Cardiac muscle cell (in vitro differentiated cells and primary cell): ENCODE measurements around the gene LZIC. TPM values are rescaled to one million over a fixed set of nuclear protein-coding genes. Genes with fewer than 3 reads are reported as not detected.

ENCODE experiments used
- DNase-seq, 2 donors: peaks; one replicate each; pipeline versions ENCODE4 v3.0.0 to v3.0.0-alpha.2; 2010 to 2017; ENCODE audit warnings: low read depth in 1 of 2, low spot score in 1 of 2
- H3K27ac ChIP-seq: fragments of 200-600 bp; sonication (generic); 2 replicates; pipeline ENCODE4 v1.5.1; 2016
- H3K27me3 ChIP-seq: fragments of 200-600 bp; sonication (generic); 2 replicates; pipeline ENCODE4 v1.6.0; 2016; ENCODE audit warnings: control low read depth
- H3K36me3 ChIP-seq: fragments of 200-600 bp; sonication (generic); 2 replicates; pipeline ENCODE4 v1.5.1; 2016; ENCODE audit warnings: control low read depth
- H3K4me1 ChIP-seq: fragments of 200-600 bp; sonication (generic); 2 replicates; pipeline ENCODE4 v1.8.1; 2017; ENCODE audit warnings: low read depth, mild to moderate bottlenecking, mixed run types
- H3K4me3 ChIP-seq: fragments of 200-600 bp; sonication (generic); 2 replicates; pipeline ENCODE4 v1.5.1; 2016; ENCODE audit warnings: mild to moderate bottlenecking
- H3K9me3 ChIP-seq: fragments of 200-600 bp; sonication (generic); 2 replicates; pipeline ENCODE4 v1.5.1; 2017; ENCODE audit warnings: low read depth, mild to moderate bottlenecking, control low read depth
- CTCF ChIP-seq: IDR thresholded peaks from 2 replicates; pipeline ENCODE4 v1.5.1; 2012; ENCODE audit warnings: low read depth, mild to moderate bottlenecking, low read length
- polyA plus RNA-seq: library from polyadenylated mRNA; unstranded; fragments of >200 nt; fragmentation: Nextera tagmentation; extraction: Ambion mirVana; gene quantifications from 2 replicates; pipeline ENCODE4 v1.2.1, GENCODE V29; 2016
- total RNA-seq: library from RNA; depleted of rRNA; stranded (reverse); fragments of >200 nt; gene quantifications from 2 replicates; pipeline ENCODE4 v1.2.3, GENCODE V29; 2016

Gene LZIC
- total and polyA plus RNA-seq, 2 experiments from 2014 or later, result 34.2 to 35.4 TPM

- peak overlapping the region; percentile 90 for H3K27ac ChIP-seq
- peak; percentile 67 to 73 for DNase-seq
- H3K27me3 ChIP-seq, result no peaks in the 10 kb centered on the region
- peak overlapping the region; percentile 59 for H3K4me3 ChIP-seq
- H3K4me1 ChIP-seq, result peaks cover 3% of the 10 kb centered on the region
- peaks cover 4% of the 10 kb centered on the region for H3K36me3 ChIP-seq
- no peaks in the 10 kb centered on the region for H3K9me3 ChIP-seq
- TF ChIP-seq CTCF, result peak; percentile 66
These were observed 722 bp downstream of the LZIC start for GRCh38 chr1:9942399-9942938.

GRCh38 chr1:9929431-9930385, 13.5 kb downstream of the LZIC start:
- Histone ChIP-seq H3K4me1 (peaks cover 18% of the 10 kb centered on the region), H3K27me3 (no peaks in the 10 kb centered on the region), H3K9me3 (no peaks in the 10 kb centered on the region), H3K27ac (peak overlapping the region; percentile 91), H3K4me3 (no peak overlapping the region), H3K36me3 (peaks cover 14% of the 10 kb centered on the region)
- peak; percentile 23 to 71 for DNase-seq
- TF ChIP-seq CTCF, result no peak

GRCh38 chr1:9927259-9927658, 15.9 kb downstream of the LZIC start:
- H3K36me3 ChIP-seq, result peaks cover 8% of the 10 kb centered on the region
- no peaks in the 10 kb centered on the region for H3K9me3 ChIP-seq
- no peak overlapping the region for H3K4me3 ChIP-seq
- H3K27me3 ChIP-seq, result no peaks in the 10 kb centered on the region
- no peak for DNase-seq
- no peak for TF ChIP-seq CTCF
- H3K27ac ChIP-seq, result peak overlapping the region; percentile 71
- H3K4me1 ChIP-seq, result peaks cover 33% of the 10 kb centered on the region

GRCh38 chr1:9922342-9922741, 20.8 kb downstream of the LZIC start:
- peak overlapping the region; percentile 95 for H3K27ac ChIP-seq
- no peaks in the 10 kb centered on the region for H3K27me3 ChIP-seq
- no peaks in the 10 kb centered on the region for H3K36me3 ChIP-seq
- no peaks in the 10 kb centered on the region for H3K9me3 ChIP-seq
- H3K4me3 ChIP-seq, result no peak overlapping the region
- peaks cover 28% of the 10 kb centered on the region for H3K4me1 ChIP-seq
- peak; percentile 25 to 87 for DNase-seq
- no peak for TF ChIP-seq CTCF

- no peaks in the 10 kb centered on the region for H3K9me3 ChIP-seq
- DNase-seq, result no peak
- no peaks in the 10 kb centered on the region for H3K27me3 ChIP-seq
- H3K36me3 ChIP-seq, result no peaks in the 10 kb centered on the region
- peaks cover 28% of the 10 kb centered on the region for H3K4me1 ChIP-seq
- no peak overlapping the region for H3K4me3 ChIP-seq
- H3K27ac ChIP-seq, result peak overlapping the region; percentile 16
- TF ChIP-seq CTCF, result no peak
These were observed 22.6 kb downstream of the LZIC start for GRCh38 chr1:9920606-9921005.
